NCI-H2107 treated with DMSO at 0.1 percent for 48 hours (cell line): Measurements from ENCODE around the gene KCNE2.
"Not testable (repeated sequence)": the region's sequence is repeated elsewhere in the genome, so short reads cannot be mapped to it uniquely, and the experiment has no call there.

Experiments used
- DNase-seq: peaks from one replicate; lab custom pipeline; 2025; ENCODE audit not compliant: unreplicated experiment; lab: John Stamatoyannopoulos, UW

The KCNE2 gene

DNA sequence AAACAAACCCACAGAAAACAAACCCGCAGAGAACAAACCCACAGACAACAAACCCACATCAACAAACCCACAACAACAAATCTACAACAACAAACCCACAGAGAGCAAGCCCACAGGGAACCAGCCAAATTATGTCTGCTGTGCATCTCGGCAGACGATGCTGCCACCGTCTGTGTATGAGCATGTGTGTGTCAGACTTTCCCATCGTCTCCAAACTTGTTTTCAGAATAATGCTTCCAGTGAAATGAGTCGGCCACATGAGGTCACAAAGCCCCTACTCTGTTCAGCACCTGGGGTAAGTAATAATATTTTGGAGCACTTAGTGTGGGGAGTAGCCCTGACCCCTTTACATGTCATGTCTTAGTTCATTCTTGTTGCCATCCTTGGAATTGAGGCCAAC, 42.3 kb downstream of the KCNE2 start:
- not testable (repeated sequence) for DNase-seq

DNA sequence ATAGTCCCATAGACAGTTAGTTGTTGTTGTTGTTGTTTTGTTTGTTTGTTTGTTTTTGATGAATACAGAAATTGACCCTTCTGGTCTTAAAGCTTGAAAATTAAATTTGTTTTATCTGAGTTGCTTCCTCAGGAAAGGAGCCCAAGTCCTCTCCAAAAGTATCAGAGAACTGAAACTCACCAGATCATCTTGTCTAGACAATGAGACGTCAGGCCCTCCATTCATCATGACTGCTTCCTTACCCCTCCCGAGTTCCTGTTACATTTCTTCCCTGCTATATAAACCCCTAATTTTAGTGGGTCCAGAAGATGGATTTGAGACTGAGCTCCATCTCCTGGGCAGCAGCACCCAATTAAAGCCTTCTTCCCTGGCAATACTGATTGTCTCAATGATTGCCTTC, 42.9 kb downstream of the KCNE2 start:
- DNase-seq: not testable (repeated sequence)

DNA sequence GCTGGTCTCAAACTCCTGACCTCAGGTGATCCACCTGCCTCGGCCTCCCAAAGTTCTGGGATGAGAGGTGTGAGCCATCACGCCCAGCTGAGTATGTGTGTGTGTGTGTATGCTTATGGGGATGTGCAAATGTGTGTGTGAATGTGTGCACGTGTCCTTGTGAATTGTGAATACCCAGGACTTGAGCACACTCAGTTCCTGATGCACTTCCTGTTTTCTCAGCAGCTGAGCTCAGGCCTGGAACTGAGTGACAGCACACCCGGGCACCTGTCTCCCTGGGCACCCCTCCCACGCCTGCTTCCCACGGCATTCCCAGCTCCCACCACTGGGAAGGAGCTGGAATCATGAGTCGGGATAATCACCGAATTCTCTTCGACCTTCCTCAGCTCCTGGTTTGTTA, 43.5 kb downstream of the KCNE2 start:
- not testable (repeated sequence) for DNase-seq

DNA sequence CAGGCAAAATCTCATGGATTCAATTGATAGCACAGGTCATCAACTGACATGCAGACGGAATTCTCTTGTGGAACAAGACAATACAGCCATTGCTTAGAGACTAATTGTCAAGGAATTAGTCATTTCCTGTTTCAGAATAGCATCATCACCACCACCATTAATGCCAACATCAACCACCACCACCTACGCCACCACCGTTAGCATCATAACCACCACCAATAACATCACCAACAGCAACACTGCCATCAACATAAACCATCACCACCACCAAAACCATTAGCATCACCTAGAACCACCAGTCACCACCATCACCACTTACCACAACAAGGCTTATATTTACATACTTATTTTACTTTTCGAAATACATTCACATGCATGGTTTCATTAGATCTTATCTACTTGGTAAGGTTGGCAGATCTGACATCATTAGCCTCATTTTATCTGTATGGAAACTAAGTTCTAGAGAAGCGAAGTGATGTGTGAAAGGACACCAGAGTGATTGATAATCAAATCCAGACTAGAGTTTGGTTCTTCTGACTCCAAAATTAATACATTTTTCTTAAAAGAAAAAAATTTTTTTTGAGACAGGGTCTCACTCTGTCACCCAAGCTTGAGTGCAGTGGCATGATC, 53.8 kb downstream of the KCNE2 start:
- not testable (repeated sequence) for DNase-seq
